GM18499 (cell line): ENCODE results near the gene MTA2.
"Not testable (repeated sequence)": the region's sequence is repeated elsewhere in the genome, so short reads cannot be mapped to it uniquely, and the experiment has no call there.

ENCODE experiments used
- ATAC-seq: cut with Tn5 transposase; IDR thresholded peaks from one replicate; pipeline ENCODE4 v1.9.1; 2021; ENCODE audit warnings: moderate number of reproducible peaks; ENCODE audit not compliant: insufficient read depth, unreplicated experiment

Gene MTA2

DNA sequence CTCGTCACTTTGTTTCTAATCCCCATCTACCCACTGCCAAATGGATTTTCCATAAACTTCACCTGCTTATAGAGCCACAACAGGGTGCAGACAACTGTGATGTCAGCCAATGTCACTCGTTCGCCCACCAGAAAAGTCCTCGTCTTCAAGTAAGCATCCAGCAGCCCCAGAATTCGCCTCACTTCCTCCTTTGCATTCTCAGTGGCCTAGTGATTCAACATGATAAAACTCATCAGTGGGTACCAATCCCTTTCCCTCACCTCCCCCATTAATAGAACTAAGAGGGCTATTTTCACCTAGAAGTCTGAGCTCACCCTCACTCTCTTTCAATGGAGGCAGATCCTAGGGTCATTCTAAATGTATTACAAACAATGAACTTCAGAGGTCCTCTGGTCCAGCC, 30.8 kb downstream of the MTA2 start:
- ATAC-seq = not testable (repeated sequence)

GRCh38 chr11:62569611-62570010, 32.1 kb downstream of the MTA2 start:
- ATAC-seq = no peak

GRCh38 chr11:62567018-62567633, 34.5 kb downstream of the MTA2 start:
- no peak for ATAC-seq

DNA sequence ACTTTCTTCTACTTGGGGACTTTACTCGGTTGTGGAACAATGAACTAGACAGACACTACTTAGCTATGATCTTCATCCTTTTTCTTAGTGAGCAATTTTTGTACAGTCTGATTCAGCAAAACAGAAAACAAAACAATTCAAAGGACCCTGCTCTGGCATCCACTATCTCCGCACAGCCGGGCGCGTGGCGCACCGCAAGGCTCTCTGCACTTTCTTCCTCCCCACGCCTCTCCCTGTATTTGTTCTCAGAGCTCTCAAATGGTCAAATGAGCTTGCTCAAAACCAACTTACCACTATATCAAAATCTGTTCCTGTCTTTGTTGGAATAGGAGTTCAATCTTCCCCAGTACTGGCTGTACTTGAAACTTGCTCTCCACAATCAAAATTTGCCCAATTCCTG, 35.4 kb downstream of the MTA2 start:
- ATAC-seq = no peak

- no peak for ATAC-seq
These were observed 36.4 kb downstream of the MTA2 start for GRCh38 chr11:62565100-62565802.

DNA sequence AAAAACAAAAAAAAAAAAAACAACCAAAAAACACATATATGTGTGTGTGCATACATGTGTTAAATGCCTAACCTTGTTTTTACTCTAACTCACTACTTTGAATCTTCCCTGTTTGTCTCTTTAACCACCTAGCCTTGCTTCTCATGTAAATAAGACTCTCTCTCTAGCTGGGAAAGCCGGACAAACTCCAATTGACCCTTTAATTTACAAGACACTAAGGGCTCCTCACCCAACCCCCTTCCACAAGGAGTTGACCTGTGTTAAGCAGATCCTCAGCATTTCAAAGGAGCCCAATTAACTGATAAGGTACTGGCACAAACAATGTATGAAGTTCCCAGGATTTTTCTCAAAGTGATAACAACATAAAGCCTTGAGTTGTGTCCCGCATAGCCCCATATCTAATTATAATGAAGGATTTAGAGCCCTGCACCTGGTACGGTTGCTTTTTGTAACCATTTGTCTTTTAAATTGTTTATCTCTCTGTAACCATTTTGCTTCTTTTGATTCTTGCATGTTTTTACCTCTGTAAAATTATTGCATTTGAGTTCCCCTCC, 39.9 kb downstream of the MTA2 start:
- ATAC-seq = not testable (repeated sequence)

DNA sequence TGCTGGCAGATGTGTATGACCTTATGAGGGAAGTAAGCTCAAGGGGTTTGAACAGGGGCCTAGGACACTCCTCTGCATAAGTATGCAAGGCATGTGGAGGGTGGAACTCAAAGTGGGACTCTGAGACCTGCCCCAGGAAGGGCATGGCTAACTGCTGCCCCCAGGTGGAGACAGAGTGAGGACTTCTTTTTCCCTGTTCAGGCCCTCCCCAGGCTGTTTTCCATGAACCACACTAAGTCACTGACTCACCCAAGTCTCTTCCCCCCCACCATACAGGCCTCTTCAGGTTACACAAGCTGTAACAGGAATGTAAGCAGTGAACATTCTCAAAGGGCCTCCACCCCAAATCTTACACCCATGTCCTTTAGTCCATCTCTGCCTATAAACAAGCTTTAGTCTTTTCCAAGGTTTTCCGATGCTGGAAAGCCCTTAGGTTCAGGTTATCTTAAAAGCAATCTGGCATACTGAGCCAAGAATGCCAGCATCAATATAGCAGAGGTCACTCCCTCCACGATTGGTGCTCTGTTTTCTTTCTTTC, 41.0 kb downstream of the MTA2 start:
- no peak for ATAC-seq

DNA sequence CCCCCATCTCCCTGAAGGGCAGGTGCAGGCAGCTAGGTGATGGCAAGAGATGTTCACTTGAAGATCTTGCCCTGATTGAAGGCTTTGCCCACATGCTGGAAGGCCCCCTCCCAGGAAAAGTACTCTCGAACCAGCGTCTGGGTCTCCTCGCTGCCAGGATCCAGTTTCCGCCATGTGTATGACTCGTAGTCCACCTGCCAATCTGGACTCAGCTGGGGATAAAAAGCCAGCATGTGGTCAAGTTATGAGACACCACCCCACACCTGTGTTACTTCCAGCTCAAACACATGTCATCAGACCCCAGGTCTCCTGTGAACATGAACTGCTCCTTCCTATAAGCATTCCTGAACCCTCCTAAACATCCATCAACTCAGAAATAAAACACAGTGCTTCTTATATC, 42.0 kb downstream of the MTA2 start:
- ATAC-seq = not testable (repeated sequence)

GRCh38 chr11:62559204-62559603, 42.5 kb downstream of the MTA2 start:
- no peak for ATAC-seq

- no peak for ATAC-seq
These were observed 43.0 kb downstream of the MTA2 start for GRCh38 chr11:62558669-62559068.

- ATAC-seq = no peak
These were observed 44.6 kb downstream of the MTA2 start for GRCh38 chr11:62556875-62557631.

DNA sequence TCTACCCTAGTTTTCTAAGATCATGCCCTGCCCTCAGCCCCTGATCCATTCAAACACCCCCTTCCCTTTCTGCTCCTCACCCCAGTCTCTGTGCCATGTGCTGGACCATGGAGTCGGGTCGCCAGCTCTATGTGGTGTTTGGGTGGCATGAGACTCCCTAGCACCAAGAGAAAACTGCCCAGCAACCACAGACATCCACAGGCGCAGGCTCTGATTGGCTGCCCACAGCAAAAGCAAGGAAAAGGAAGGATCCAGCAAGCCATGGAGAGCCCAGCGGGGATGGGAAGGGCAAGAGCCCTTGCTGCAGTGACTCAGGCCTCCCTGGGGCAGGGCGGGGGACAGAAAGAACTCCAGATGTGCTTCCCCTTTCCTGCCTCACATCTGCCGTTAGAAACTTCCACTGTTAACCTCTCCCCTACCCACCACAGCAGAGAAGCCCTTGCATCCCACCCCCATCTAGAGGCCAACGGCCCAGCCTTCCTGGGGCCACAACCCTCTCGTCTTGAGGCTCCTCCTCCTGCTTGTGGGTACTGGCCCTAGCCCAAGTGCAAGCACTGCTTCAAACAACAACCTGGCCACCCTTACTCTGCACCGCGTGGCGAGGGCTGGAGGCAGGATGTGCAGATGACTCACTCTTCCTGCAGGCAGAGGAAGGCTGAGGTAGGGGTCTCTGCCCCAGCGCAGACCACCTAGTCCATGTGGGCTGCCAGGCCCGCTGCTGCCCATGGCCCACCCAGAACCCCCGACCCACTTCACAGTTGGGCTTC, 45.4 kb downstream of the MTA2 start:
- no peak for ATAC-seq

DNA sequence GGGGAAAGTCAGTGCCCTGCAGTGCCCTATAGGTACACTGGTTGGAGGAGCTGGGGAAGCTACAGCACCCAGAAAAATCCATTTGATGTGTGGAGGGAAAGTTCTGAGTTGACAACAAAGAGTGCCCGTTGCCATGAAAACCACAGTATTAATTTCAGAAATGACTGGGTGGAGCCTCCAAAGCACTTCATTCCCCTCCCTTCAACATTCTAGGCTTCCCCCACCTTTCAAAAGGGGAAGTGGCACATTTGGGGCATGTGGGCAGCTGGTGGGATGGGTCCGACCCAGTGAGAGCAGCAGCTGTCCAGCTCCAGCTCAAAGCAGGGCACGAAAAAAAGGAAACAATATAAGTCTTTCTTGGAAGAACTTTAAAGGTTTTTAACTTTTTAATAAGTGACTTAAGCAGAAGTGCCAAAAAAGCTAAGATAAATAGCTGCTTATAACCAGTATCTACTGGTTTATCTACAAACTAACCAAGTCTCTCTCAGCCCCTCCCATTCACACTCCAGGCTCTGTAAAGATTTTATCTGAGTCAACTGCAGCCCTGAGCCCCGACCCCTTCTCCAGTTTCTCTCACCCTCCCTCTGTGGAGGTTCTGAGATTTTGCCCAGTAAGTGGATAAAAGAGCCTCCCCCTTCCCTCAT, 46.1 kb downstream of the MTA2 start:
- no peak for ATAC-seq

- ATAC-seq = no peak
These were observed 47.1 kb downstream of the MTA2 start for GRCh38 chr11:62554387-62555167.

DNA sequence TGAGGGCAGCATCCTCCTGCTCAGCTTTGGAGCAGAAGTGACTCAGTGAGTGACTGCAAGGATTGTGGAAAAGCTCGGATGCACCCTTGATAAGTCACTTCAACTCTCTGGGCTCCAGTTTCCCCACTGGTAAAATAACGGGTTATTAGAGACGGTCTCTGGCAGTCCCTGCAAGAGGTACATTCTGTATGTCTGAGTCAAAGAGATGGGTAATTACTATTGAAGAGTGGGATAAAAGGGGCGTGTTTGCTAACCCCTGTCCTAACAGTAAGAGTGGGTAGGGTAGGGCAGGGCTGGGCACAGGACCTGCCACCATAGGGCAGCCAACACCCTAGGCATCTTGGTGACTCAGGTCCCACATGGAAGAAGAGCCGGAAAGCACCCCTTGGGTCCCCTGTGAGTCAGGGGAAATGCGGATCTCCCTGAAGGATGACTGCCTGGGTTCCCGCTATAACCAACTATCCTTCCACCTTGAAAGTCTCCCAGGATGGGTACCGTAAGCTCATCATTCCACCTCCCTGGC, 47.8 kb downstream of the MTA2 start:
- no peak for ATAC-seq

- no peak for ATAC-seq
These were observed 48.4 kb downstream of the MTA2 start for GRCh38 chr11:62553080-62553838.

DNA sequence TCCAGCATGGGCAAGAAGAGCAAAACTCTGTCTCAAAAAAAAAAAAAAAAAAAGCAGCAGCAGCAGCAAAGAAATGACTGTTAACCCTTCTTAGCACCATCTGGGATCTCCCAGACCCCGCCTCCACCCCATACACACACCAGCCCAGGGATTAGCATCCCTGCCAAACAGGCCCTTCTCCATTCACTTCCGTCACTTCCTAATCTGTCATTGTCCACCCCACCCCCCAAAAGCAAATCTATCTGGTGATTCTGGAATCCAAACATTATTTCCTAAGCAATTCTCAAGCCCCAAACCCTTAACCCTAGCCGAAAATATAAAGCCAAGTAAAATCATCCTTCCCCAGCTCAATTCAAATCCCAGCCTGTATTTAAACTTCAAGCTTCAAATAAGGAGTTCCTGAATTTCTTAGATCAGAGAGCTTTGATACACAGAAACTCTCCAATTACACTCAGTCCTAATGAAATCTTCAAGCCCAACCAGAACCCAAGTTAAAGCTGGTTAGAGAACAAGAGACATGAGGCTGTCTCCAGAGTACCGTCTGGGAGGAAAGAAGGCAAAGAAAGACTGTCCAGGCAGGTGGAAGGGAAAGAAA, 49.1 kb downstream of the MTA2 start:
- no peak for ATAC-seq

- not testable (repeated sequence) for ATAC-seq
These were observed 51.2 kb downstream of the MTA2 start for GRCh38 chr11:62550478-62550877.
